ENCODE measurements around the gene KCTD19.

Gene KCTD19

DNA sequence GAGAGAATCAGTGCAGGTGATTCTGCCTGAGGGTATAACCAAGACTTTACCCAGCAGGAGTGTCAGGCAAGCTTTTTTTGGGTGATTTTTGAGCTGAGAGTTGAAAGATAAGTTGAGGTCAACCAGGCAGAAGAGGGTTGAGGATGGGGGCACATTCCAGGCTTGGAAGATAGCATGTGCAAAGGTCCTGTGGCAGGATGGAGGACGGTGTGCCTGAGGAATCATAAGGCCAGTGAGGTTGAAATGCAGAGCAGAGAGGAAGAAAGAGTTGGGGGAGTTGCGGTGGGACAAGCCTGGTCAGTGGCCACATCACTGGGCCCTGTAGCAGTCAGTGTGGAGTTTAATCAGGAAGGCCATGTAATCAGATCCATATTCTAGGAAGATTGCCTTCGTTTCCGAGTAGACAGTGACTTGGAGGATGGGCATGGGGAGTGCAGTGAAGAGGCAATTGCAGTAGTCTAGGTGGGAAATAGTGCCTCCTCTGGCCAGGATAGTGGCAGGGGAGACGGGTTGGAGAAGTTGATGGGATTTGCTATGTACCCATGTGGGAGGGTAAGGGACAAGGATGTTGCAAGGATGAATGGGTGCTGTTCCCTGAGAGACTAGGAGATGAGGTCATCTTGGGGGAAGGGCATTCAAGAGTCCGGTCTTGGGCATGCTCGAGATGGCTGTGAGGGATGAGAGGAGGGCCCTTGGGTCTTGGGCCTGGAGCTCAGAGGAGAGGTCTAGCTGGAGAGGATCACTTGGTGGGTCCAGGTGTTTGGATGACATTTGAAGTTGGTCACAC is 43.3 kb downstream of the KCTD19 start:
- no peak for DNase-seq (ENCODE audit: low read depth in 3 of 3)

DNA sequence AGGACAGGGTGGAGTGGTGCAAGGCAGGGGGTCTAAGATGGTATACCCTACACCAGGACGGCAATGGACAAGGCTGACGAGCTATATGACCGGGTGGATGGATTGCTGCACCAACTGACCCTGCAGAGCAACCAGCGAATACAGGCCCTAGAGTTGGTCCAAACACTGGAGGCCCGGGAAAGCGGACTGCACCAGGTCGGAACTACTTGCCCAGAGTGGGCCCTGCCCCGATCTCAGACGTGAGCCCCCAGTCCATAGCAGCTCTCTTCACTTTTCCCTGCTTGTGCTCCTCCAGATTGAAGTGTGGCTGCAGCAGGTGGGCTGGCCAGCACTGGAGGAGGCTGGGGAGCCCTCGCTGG is 44.1 kb downstream of the KCTD19 start:
- no peak for DNase-seq (ENCODE audit: low read depth in 3 of 3)

DNA sequence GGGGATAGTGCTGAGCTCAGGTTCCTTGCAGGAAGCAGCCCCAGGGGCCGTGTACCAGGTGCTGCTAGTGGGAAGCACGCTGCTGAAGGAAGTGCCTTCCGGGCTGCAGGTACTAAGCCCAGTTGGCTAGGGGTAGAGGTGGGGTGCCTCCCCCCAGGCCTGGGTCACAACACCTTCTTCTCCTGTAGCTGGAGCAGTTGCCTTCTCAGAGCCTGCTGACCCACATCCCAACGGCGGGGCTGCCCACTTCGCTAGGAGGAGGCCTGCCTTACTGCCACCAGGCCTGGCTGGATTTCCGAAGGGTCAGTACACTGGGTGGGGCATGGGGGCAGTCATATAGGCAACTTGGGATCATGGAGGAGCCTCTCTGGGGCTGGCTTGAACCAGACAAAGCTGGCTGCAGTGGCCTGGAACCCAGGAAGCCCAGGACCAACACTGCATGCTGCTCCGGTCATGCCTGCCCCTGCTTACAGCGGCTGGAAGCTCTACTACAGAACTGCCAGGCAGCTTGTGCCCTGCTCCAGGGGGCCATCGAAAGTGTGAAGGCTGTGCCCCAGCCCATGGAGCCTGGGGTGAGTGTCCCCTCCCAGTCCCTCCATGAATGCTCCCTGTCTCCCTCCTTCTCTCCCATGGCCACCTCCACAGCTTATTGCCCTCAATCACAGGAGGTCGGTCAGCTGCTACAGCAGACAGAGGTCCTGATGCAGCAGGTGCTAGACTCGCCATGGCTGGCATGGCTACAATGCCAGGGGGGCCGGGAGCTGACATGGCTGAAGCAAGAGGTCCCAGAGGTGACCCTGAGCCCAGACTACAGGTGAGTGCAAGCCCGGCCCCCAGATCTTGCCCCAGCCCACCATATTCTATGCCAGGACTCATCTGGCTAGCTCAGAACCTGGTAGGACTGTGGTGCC is 44.8 kb downstream of the KCTD19 start:
- DNase-seq (ENCODE audit: low read depth in 3 of 3): no peak

DNA sequence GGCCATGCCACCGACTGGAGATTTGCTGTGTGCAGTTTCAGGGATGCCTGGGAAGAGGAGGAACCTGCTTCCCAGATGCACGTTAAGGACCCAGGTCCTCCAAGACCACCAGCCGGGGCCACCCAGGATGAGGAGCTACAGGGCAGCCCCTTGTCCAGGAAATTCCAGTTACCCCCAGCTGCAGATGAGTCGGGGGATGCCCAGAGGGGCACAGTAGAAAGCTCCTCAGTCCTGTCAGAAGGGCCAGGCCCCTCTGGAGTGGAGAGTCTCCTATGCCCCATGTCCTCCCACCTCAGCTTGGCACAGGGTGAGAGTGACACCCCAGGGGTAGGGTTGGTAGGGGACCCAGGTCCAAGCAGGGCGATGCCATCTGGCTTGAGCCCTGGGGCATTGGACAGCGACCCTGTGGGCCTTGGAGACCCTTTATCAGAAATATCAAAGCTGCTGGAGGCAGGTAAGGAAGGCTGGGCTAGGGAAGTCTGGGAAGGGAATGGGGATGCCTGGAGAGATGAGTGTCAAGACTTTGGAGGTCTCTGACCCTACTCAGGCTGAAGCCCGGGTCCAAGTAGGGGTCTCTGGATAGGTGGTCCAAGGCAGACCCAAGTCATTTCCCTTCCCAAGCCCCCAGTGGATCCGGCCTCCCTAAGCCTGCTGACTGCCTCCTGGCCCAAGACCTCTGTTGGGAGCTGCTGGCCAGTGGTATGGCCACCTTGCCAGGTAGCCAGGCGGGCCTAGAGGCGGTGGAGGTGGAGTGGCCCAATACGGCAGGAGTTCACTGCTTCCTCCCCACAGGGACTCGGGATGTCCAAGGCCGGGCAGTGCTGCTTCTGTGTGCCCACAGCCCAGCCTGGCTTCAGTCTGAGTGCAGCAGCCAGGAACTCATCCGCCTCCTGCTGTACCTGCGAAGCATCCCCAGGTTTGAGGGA is 46.2 kb downstream of the KCTD19 start:
- no peak for DNase-seq (ENCODE audit: low read depth in 3 of 3)

DNA sequence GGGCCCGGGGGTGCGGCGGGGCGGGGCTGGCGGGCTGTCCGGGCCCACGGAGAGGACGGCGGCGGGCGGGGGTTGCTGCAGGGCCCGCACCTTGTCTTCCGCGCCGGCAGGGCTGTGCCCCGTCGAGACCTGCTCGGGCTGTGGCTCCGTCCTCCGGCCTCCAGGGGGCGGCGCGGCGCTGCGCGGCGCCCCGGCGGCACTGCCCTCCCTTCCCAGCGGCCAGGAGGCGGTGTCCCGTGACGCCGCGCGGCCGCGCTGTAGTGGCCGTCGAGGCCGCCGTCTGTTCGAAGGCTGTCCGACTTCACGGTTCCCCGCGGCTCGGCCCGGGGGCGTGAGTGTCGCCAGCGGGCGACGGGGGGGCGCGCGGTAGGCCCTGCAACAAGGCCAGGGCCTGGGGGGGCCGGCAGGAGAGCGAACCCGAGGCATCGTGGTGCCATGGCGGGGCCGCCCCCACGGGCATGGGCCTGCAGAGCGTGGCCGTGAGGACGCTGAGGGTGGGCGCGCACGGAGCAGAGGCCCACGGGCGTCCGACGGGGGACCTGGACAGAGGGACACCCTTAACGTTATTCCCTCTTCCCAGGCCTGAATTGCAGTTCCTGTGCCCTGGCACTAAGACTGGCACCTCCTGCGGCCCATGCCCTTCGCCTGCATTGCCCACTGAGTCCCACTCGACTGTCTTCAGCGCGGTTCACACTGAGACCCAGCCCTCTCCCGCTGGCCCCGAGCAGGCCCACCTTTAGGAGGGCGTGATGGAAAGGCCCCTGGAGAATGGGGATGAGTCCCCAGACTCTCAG is 47.0 kb downstream of the KCTD19 start, which contains the start of gene PLEKHG4:
TSS of gene PLEKHG4 (plus strand) at position 237 of the 794 bp plus-strand sequence. CDS start at position 750, 513 bp downstream.
- peak; percentile 75 to 79 (median 76) for DNase-seq (ENCODE audit: low read depth in 3 of 3)

DNA sequence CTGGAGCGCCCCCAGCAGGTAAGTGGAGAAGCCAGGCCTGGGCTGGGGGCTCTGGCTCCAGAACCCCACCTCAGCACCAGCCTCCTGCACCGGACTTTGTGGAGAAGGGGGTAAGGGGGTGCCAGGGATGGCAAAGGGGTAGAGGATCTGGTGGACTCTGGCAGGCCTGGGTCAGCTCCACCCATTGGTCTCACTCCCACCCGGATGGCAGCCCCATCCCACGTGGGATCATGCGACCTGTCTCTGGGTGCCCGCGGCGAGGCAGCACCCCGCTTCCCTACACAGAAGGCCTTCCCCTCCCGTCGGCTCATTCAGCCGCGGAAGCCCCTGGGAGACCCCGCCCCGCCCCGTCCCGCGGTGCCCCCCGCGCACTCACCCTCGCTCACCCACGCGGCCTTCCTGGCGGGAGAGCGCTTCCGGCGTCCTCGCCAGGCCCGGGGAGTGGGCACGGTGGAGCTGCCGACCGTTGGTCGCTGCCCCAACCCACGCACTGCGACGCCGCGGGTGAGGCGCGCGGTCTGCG is 47.7 kb downstream of the KCTD19 start:
- DNase-seq (ENCODE audit: low read depth in 3 of 3): peak in 1 of 3 donors; percentile 42

DNA sequence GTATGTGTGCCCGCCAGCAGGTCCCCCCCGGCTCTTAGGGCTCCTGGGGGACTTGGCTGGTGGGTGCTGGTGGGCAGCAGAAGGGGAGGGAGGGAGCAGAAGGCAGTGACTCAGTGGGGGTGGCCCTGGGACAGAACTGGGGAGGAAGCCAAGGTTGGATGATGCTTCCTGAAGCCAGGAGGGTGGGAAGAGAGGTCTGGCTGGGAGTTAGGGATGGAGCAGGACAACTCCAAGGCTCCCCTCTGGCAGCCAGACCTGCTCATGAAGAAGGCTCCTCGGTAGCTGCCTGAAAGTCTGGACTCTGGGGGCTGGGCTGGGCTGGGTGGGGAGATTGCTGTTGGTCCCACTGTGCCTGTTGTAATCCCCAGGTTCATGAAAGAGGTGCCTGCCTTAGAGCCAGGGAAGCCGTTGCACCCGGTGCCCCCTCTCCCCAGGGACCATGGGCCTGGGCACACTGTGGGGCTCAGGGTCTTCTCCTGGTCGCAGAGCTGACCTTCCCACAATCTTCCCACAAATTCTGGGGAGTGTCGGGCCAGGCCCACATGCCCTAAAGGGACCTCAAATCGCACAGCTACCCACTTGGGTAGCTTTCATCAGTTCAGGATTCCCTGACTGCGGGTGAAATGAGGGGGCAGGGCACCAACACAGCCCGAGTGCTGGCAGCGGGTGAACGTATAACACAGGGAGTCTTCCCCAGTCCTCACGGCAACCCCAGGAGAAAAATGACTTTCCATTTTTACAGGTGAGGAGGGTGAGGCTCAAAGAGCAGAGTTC is 48.4 kb downstream of the KCTD19 start:
- no peak for DNase-seq (ENCODE audit: low read depth in 3 of 3)

DNA sequence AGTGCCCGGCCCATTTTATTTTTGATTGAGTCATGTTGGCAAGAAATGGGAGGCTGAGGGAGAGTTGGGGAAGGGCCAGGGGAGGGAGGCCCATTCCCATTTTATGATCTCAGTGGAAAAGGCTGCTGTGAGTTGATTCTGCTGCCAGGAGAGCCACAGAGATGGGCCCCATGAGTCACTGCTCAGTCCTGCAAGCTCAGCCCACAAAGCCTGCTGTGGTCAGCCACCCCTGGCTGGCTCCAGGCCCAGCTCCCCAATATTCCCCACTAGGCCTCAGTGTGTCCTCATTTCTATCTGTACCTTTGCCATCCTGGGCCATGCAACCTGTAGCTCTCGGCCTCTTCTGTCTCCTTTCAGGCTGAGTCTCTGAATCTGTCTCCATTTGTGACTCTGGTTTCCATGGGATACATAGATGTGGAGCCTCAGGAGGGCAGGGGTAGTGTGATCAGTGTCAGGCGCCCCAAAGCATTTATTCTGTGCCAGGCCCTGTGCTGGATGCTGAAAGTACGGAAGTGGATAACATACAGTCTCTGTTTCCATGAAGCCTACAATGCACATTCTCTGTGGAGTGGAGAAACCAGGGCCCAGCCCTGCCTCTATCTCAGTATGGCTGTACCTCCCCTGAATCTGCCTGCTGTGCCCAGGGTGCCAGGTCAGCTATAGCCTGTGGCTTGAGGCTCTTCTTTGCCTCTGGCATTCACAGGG is 49.1 kb downstream of the KCTD19 start:
- peak in 1 of 3 donors; percentile 28 for DNase-seq (ENCODE audit: low read depth in 3 of 3)

DNA sequence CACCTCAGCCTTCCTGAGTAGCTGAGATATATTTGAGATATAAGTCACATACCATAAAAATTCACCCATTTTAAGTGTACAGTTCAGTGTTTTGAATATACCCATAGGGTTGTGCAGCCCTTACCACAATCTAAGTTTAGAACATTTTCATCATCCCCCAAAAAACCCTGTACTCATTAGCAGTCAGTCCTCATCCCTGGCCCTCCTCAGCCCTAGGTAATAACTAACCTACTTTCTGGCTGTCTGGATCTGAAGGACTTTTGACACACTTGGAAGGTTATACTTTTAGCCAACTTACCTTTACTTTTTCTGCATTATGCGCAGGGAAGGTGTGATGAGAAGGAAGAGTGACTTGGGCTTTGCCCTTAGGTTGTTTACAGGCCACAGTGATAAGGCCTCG is 51.2 kb downstream of the KCTD19 start:
- no peak for DNase-seq (ENCODE audit: low read depth in 3 of 3)

DNA sequence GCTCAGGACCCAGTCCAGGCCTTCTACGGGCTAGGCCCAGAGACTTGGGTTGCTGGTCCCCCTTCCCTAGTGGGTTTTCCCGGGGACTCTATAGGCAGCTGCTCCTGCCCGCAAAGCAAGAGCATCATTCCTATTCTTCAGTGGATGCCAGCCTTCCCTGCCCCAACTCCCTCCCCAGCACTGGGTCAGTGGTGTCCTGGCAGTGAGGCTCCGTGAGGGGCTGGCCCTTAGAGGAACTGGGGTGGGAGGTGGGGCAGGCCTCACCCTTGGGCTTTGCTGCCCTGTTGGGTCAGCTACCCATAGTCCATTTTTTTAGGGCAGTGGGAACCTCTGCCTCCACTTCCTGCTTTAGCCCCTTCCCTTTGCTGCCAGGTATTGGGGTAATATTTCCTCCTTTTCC is 55.1 kb downstream of the KCTD19 start:
- DNase-seq (ENCODE audit: low read depth in 3 of 3): no peak

DNA sequence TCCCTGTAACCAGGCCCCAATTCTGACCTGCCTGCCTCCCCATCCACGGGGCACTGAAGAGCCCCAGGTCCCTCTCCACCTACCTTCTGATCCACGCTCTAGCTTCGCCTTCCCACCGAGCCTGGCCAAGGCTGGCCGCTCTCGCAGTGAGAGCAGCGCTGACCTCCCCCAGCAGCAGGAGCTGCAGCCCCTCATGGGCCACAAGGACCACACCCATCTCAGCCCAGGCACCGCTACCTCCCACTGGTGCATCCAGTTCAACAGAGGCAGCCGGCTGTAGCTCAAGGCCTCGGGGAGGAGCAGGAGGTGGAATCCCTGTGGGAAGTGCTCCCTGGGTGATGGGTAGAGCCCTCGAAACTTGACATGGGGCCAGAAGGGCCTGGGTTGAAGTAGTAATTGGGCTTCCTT is 55.6 kb downstream of the KCTD19 start:
- no peak for DNase-seq (ENCODE audit: low read depth in 3 of 3)

DNA sequence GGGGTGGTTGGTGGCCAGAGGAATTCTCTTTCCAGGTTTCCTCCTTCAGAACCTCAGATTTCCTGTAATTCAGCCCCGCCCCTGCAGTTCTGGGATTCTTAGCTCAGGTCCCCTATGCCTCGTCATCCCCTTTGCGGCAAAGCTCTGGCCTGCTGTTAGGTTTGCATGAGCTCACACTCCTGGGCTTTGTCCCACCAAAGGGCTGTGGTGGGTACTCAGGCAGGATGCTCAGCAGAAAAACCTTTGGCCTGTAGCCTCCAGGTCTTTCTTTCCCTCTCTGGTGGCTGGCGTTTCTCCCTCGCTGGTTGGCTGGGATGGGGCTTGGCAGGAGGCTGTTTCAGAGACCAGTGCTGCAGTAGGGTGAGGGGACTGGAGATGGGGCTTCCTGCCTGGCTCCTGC is 56.8 kb downstream of the KCTD19 start:
- DNase-seq (ENCODE audit: low read depth in 3 of 3): no peak

DNA sequence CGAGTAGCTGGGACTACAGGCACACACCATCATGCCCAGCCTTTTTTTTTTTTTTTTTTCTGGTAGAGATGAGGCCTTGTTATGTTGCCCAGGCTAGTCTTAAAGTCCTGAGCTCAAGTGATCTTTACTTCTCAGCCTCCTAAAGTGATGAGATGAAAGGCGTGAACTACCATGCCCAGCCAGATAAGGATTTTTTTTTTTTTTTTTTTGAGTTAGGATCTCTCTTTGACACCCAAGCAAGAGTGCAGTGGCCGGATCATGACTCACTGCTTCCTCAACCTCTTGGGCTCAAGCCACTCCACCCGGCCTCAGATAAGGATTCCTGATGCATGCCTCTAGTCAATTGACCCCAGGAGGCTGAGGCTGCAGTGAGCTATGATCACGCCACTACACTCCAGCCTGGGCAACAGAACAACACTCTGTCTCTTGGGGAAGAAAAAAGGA is 58.4 kb downstream of the KCTD19 start:
- DNase-seq (ENCODE audit: low read depth in 3 of 3): no peak

DNA sequence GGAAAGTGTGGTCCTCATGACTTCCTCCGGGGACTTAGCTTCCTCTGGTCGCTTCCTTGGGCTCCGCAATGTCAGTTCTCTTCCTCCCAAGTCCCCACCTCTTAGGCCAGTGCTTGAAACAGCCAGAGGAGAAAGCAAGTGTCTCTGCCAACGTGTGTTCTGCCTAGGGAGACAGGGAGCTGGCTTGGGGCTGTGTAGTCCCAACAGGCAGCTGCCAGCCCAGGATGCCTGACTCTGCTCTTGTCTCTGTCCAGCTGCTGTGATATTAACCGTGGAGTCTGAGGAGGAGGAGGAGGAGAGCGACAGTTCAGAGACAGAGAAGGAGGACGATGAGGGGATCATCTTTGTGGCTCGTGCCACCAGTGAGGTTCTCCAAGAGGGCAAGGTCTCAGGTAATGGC is 60.7 kb downstream of the KCTD19 start:
- DNase-seq (ENCODE audit: low read depth in 3 of 3): no peak

DNA sequence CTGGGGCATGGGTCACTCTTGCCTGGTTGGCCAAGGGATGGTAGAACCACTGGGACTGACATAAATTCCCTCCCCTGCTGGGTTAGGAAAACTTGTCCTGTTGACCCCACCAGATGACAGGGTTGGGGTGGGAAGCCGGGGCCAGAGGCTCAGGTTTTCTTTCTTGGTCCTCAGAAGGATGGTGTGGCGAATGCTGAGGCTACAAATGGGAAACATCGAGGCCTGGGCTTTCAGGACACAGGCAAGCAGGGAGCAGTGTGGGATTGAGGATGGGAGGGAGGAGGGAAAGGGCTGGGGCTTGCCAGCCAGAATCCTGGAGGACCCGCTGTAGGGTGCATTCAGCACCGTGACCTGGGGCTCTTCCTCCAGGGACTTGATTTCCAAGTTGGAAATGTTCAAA is 61.7 kb downstream of the KCTD19 start:
- no peak for DNase-seq (ENCODE audit: low read depth in 3 of 3)

DNA sequence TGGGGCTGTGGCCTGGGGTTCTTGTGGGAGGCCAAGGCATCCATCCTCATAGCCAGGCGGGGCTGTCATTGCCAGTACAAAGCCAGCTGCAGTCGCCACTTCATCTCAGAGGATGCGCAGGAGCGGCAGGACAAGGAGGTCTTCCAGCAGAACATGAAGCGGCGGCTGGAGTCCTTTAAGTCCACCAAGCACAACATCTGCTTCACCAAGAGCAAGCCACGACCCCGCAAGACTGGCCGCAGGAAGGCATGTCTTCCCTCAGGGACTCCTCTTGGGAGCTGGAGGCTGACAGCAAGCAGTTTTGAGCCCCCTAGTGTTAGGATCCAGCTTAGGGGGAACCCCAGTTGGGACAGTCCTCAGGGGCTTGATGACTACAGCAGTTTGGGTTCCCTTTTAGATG is 62.3 kb downstream of the KCTD19 start:
- DNase-seq (ENCODE audit: low read depth in 3 of 3): no peak

DNA sequence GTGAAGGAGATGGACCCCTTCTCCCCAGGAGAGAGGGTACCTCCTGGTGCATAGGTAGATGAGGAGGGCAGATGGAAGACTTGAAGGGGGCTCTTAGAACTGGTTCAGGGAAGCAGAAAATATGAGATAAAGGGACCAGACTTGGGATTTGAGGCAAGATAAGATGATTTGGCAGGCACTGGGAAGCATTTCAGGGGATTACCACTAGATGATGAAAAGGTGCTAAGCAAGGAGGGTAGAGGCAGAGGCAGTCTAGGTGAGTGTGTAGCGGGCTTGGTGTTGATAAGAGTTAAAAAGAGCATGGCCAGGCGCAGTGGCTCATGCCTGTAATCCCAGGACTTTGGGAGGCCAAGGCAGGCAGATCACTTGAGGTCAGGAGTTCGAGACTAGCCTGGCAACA is 63.3 kb downstream of the KCTD19 start:
- no peak for DNase-seq (ENCODE audit: low read depth in 3 of 3)

DNA sequence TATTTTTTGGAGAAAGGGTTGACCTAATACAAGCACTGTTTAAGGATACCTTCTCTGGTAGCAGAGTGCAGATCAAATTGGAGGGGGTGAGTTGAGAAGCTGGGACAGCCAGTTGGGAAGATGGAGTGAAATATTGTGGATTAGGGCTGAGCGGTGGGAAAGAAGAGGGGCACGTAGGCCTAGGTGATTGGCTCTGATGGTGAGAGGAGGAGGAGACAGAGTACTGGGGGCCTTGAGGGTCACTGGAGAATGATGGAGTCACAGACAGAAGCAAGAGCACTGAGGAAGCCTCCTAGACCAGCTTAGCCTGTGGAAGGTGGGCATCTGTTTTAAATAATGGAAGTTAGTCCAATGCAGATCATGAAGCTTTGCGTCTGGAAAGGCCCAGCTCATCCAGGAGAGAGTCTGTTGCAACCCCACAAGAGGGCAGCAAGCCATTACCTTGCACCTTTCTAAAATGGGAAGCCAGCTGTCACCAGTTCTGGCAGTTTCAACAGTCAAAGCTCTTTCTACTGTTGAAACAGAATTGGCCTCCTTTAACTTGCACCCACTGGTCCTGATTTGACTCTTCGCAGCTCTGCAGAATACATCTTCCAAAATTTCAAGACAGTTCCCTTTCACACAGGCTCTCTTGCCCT is 66.0 kb downstream of the KCTD19 start:
- no peak for DNase-seq (ENCODE audit: low read depth in 3 of 3)

DNA sequence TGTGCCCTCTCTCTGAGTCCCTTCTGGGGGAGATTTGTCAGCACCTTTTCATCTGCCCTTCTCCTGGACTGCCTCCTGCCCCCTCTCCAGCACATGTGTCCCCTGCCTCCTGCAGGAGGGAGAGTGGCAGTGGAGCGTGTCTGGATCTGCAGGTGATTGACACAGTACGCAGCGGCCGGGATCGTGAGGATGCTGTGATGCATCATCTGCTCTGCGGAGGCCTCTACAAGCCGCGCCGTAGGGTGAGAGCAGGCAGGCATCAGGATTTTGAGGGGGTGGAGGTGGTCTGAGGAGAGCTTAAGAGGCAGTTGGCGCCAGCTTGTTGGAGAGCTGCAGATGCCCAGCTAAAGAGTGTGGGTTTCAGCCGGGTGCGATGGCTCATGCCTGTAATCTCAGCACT is 66.8 kb downstream of the KCTD19 start:
- no peak for DNase-seq (ENCODE audit: low read depth in 3 of 3)
